Measurements from ENCODE around the gene FAM83E. TPM values are rescaled to one million over a fixed set of nuclear protein-coding genes. Genes with fewer than 3 reads are reported as not detected.
"Not testable (repeated sequence)": the region's sequence is repeated elsewhere in the genome, so short reads cannot be mapped to it uniquely, and the experiment has no call there.

FAM83E gene
- total RNA-seq, 1 donor from 2014 or later: not detected

GRCh38 chr19:48659768-48660167 is 44.9 kb upstream of the FAM83E start:
- no peak overlapping the region for H3K4me3 ChIP-seq
- DNase-seq (ENCODE audit: low spot score in 2 of 2): no peak
- H3K27me3 ChIP-seq: no peaks in the 10 kb centered on the region
- no peak overlapping the region for H3K27ac ChIP-seq
- intact Hi-C loops (cut with DNase I): no loop called here
- H3K9me3 ChIP-seq: no peaks in the 10 kb centered on the region
- H3K4me1 ChIP-seq: no peaks in the 10 kb centered on the region
- no peak for TF ChIP-seq CTCF (IDR thresholded peaks at IDR 0.05)
- no peaks in the 10 kb centered on the region for H3K36me3 ChIP-seq

GRCh38 chr19:48658483-48658882 is 43.6 kb upstream of the FAM83E start:
- intact Hi-C loops (cut with DNase I): no loop called here
- no peak for TF ChIP-seq CTCF (IDR thresholded peaks at IDR 0.05)
- DNase-seq (ENCODE audit: low spot score in 2 of 2): no peak
- no peaks in the 10 kb centered on the region for H3K9me3 ChIP-seq
- H3K4me1 ChIP-seq: no peaks in the 10 kb centered on the region
- H3K27me3 ChIP-seq: no peaks in the 10 kb centered on the region
- H3K4me3 ChIP-seq: no peak overlapping the region
- H3K27ac ChIP-seq: no peak overlapping the region
- H3K36me3 ChIP-seq: no peaks in the 10 kb centered on the region

GRCh38 chr19:48657828-48658227 is 43.0 kb upstream of the FAM83E start:
- H3K27ac ChIP-seq; H3K4me3 ChIP-seq; H3K9me3 ChIP-seq; intact Hi-C loops (cut with DNase I); H3K36me3 ChIP-seq; DNase-seq (ENCODE audit: low spot score in 2 of 2); H3K27me3 ChIP-seq; H3K4me1 ChIP-seq: not testable (repeated sequence)

- Histone ChIP-seq H3K27me3 (no peaks in the 10 kb centered on the region), H3K4me3 (no peak overlapping the region), H3K36me3 (no peaks in the 10 kb centered on the region), H3K27ac (no peak overlapping the region), H3K4me1 (no peaks in the 10 kb centered on the region), H3K9me3 (no peaks in the 10 kb centered on the region)
- intact Hi-C loops (cut with DNase I): no loop called here
- DNase-seq (ENCODE audit: low spot score in 2 of 2): no peak
- no peak for TF ChIP-seq CTCF (IDR thresholded peaks at IDR 0.05)
Observed at GRCh38 chr19:48656840-48657474, 42.1 kb upstream of the FAM83E start.

- Histone ChIP-seq H3K27me3 (no peaks in the 10 kb centered on the region), H3K4me1 (no peaks in the 10 kb centered on the region), H3K4me3 (no peak overlapping the region), H3K36me3 (no peaks in the 10 kb centered on the region), H3K27ac (no peak overlapping the region), H3K9me3 (no peaks in the 10 kb centered on the region)
- intact Hi-C loops (cut with DNase I): no loop called here
- no peak for TF ChIP-seq CTCF (IDR thresholded peaks at IDR 0.05)
- DNase-seq (ENCODE audit: low spot score in 2 of 2): no peak
Observed at GRCh38 chr19:48654299-48655059, 39.6 kb upstream of the FAM83E start.

- intact Hi-C loops (cut with DNase I): no loop called here
- TF ChIP-seq CTCF (IDR thresholded peaks at IDR 0.05): no peak
- Histone ChIP-seq H3K27ac (no peak overlapping the region), H3K36me3 (no peaks in the 10 kb centered on the region), H3K27me3 (no peaks in the 10 kb centered on the region), H3K9me3 (no peaks in the 10 kb centered on the region), H3K4me1 (no peaks in the 10 kb centered on the region), H3K4me3 (no peak overlapping the region)
- DNase-seq (ENCODE audit: low spot score in 2 of 2): no peak
Observed at GRCh38 chr19:48651683-48652048, 36.8 kb upstream of the FAM83E start.

All from ascending aorta (tissue), 2 donors.